ENCODE results near the gene MAFB.

The MAFB gene

GRCh38 chr20:40666336-40666735, 22.7 kb downstream of the MAFB start:
- Histone ChIP-seq H3K4me1 (ENCODE audit: insufficient read depth, low read length) (no peaks in the 10 kb centered on the region), H3K36me3 (ENCODE audit: insufficient read depth, low read length) (no peaks in the 10 kb centered on the region), H3K27ac (ENCODE audit: low read depth, low read length) (no peak overlapping the region), H3K27me3 (ENCODE audit: control insufficient read depth in 1 of 2, insufficient read depth in 2 of 2, low read length in 2 of 2) (no peaks in the 10 kb centered on the region), H3K9ac (ENCODE audit: low read length) (no peak overlapping the region), H3K9me3 (ENCODE audit: low read length) (no peaks in the 10 kb centered on the region), H3K4me3 (ENCODE audit: low read depth in 1 of 2, low read length in 2 of 2) (no peak overlapping the region)

- H3K4me1 ChIP-seq (ENCODE audit: insufficient read depth, low read length): no peaks in the 10 kb centered on the region
- H3K36me3 ChIP-seq (ENCODE audit: insufficient read depth, low read length): no peaks in the 10 kb centered on the region
- no peak overlapping the region for H3K27ac ChIP-seq (ENCODE audit: low read depth, low read length)
- no peaks in the 10 kb centered on the region for H3K9me3 ChIP-seq (ENCODE audit: low read length)
- H3K27me3 ChIP-seq (ENCODE audit: control insufficient read depth in 1 of 2, insufficient read depth in 2 of 2, low read length in 2 of 2): no peaks in the 10 kb centered on the region
- no peak overlapping the region for H3K9ac ChIP-seq (ENCODE audit: low read length)
- no peak overlapping the region for H3K4me3 ChIP-seq (ENCODE audit: low read depth in 1 of 2, low read length in 2 of 2)
Measured at GRCh38 chr20:40664891-40665290, 24.1 kb downstream of the MAFB start.

GRCh38 chr20:40663991-40664880, 24.8 kb downstream of the MAFB start:
- H3K4me3 ChIP-seq (ENCODE audit: low read depth in 1 of 2, low read length in 2 of 2): no peak overlapping the region
- H3K4me1 ChIP-seq (ENCODE audit: insufficient read depth, low read length): no peaks in the 10 kb centered on the region
- no peak overlapping the region for H3K27ac ChIP-seq (ENCODE audit: low read depth, low read length)
- no peaks in the 10 kb centered on the region for H3K9me3 ChIP-seq (ENCODE audit: low read length)
- H3K36me3 ChIP-seq (ENCODE audit: insufficient read depth, low read length): no peaks in the 10 kb centered on the region
- H3K9ac ChIP-seq (ENCODE audit: low read length): no peak overlapping the region
- H3K27me3 ChIP-seq (ENCODE audit: control insufficient read depth in 1 of 2, insufficient read depth in 2 of 2, low read length in 2 of 2): no peaks in the 10 kb centered on the region

- H3K4me1 ChIP-seq (ENCODE audit: insufficient read depth, low read length): no peaks in the 10 kb centered on the region
- no peaks in the 10 kb centered on the region for H3K27me3 ChIP-seq (ENCODE audit: control insufficient read depth in 1 of 2, insufficient read depth in 2 of 2, low read length in 2 of 2)
- H3K36me3 ChIP-seq (ENCODE audit: insufficient read depth, low read length): no peaks in the 10 kb centered on the region
- no peak overlapping the region for H3K4me3 ChIP-seq (ENCODE audit: low read depth in 1 of 2, low read length in 2 of 2)
- H3K27ac ChIP-seq (ENCODE audit: low read depth, low read length): no peak overlapping the region
- no peak overlapping the region for H3K9ac ChIP-seq (ENCODE audit: low read length)
- H3K9me3 ChIP-seq (ENCODE audit: low read length): no peaks in the 10 kb centered on the region
Measured at GRCh38 chr20:40663304-40663790, 25.7 kb downstream of the MAFB start.

- no peaks in the 10 kb centered on the region for H3K4me1 ChIP-seq (ENCODE audit: insufficient read depth, low read length)
- no peak overlapping the region for H3K4me3 ChIP-seq (ENCODE audit: low read depth in 1 of 2, low read length in 2 of 2)
- no peaks in the 10 kb centered on the region for H3K9me3 ChIP-seq (ENCODE audit: low read length)
- H3K9ac ChIP-seq (ENCODE audit: low read length): no peak overlapping the region
- no peaks in the 10 kb centered on the region for H3K27me3 ChIP-seq (ENCODE audit: control insufficient read depth in 1 of 2, insufficient read depth in 2 of 2, low read length in 2 of 2)
- no peak overlapping the region for H3K27ac ChIP-seq (ENCODE audit: low read depth, low read length)
- H3K36me3 ChIP-seq (ENCODE audit: insufficient read depth, low read length): no peaks in the 10 kb centered on the region
Measured at GRCh38 chr20:40659567-40659966, 29.5 kb downstream of the MAFB start.

GRCh38 chr20:40658509-40658908, 30.5 kb downstream of the MAFB start:
- no peaks in the 10 kb centered on the region for H3K4me1 ChIP-seq (ENCODE audit: insufficient read depth, low read length)
- no peaks in the 10 kb centered on the region for H3K9me3 ChIP-seq (ENCODE audit: low read length)
- no peak overlapping the region for H3K4me3 ChIP-seq (ENCODE audit: low read depth in 1 of 2, low read length in 2 of 2)
- H3K27ac ChIP-seq (ENCODE audit: low read depth, low read length): no peak overlapping the region
- H3K36me3 ChIP-seq (ENCODE audit: insufficient read depth, low read length): no peaks in the 10 kb centered on the region
- no peak overlapping the region for H3K9ac ChIP-seq (ENCODE audit: low read length)
- H3K27me3 ChIP-seq (ENCODE audit: control insufficient read depth in 1 of 2, insufficient read depth in 2 of 2, low read length in 2 of 2): no peaks in the 10 kb centered on the region

- Histone ChIP-seq H3K27me3 (ENCODE audit: control insufficient read depth in 1 of 2, insufficient read depth in 2 of 2, low read length in 2 of 2) (no peaks in the 10 kb centered on the region), H3K36me3 (ENCODE audit: insufficient read depth, low read length) (no peaks in the 10 kb centered on the region), H3K9me3 (ENCODE audit: low read length) (no peaks in the 10 kb centered on the region), H3K4me3 (ENCODE audit: low read depth in 1 of 2, low read length in 2 of 2) (no peak overlapping the region), H3K4me1 (ENCODE audit: insufficient read depth, low read length) (no peaks in the 10 kb centered on the region), H3K9ac (ENCODE audit: low read length) (no peak overlapping the region), H3K27ac (ENCODE audit: low read depth, low read length) (no peak overlapping the region)
Measured at GRCh38 chr20:40657526-40657925, 31.5 kb downstream of the MAFB start.

- H3K27me3 ChIP-seq (ENCODE audit: control insufficient read depth in 1 of 2, insufficient read depth in 2 of 2, low read length in 2 of 2): no peaks in the 10 kb centered on the region
- H3K36me3 ChIP-seq (ENCODE audit: insufficient read depth, low read length): no peaks in the 10 kb centered on the region
- H3K27ac ChIP-seq (ENCODE audit: low read depth, low read length): no peak overlapping the region
- no peak overlapping the region for H3K4me3 ChIP-seq (ENCODE audit: low read depth in 1 of 2, low read length in 2 of 2)
- no peak overlapping the region for H3K9ac ChIP-seq (ENCODE audit: low read length)
- no peaks in the 10 kb centered on the region for H3K9me3 ChIP-seq (ENCODE audit: low read length)
- no peaks in the 10 kb centered on the region for H3K4me1 ChIP-seq (ENCODE audit: insufficient read depth, low read length)
Measured at GRCh38 chr20:40655451-40655850, 33.6 kb downstream of the MAFB start.

- Histone ChIP-seq H3K4me3 (ENCODE audit: low read depth in 1 of 2, low read length in 2 of 2) (no peak overlapping the region), H3K36me3 (ENCODE audit: insufficient read depth, low read length) (no peaks in the 10 kb centered on the region), H3K9me3 (ENCODE audit: low read length) (no peaks in the 10 kb centered on the region), H3K27me3 (ENCODE audit: control insufficient read depth in 1 of 2, insufficient read depth in 2 of 2, low read length in 2 of 2) (no peaks in the 10 kb centered on the region), H3K9ac (ENCODE audit: low read length) (no peak overlapping the region), H3K27ac (ENCODE audit: low read depth, low read length) (no peak overlapping the region), H3K4me1 (ENCODE audit: insufficient read depth, low read length) (no peaks in the 10 kb centered on the region)
Measured at GRCh38 chr20:40654876-40655275, 34.2 kb downstream of the MAFB start.

- no peaks in the 10 kb centered on the region for H3K4me1 ChIP-seq (ENCODE audit: insufficient read depth, low read length)
- H3K36me3 ChIP-seq (ENCODE audit: insufficient read depth, low read length): no peaks in the 10 kb centered on the region
- no peaks in the 10 kb centered on the region for H3K27me3 ChIP-seq (ENCODE audit: control insufficient read depth in 1 of 2, insufficient read depth in 2 of 2, low read length in 2 of 2)
- no peak overlapping the region for H3K9ac ChIP-seq (ENCODE audit: low read length)
- no peak overlapping the region for H3K4me3 ChIP-seq (ENCODE audit: low read depth in 1 of 2, low read length in 2 of 2)
- no peak overlapping the region for H3K27ac ChIP-seq (ENCODE audit: low read depth, low read length)
- H3K9me3 ChIP-seq (ENCODE audit: low read length): no peaks in the 10 kb centered on the region
Measured at GRCh38 chr20:40652441-40652987, 36.5 kb downstream of the MAFB start.

GRCh38 chr20:40651151-40651550, 37.9 kb downstream of the MAFB start:
- H3K4me3 ChIP-seq (ENCODE audit: low read depth in 1 of 2, low read length in 2 of 2): no peak overlapping the region
- no peaks in the 10 kb centered on the region for H3K36me3 ChIP-seq (ENCODE audit: insufficient read depth, low read length)
- no peaks in the 10 kb centered on the region for H3K4me1 ChIP-seq (ENCODE audit: insufficient read depth, low read length)
- H3K27ac ChIP-seq (ENCODE audit: low read depth, low read length): no peak overlapping the region
- H3K27me3 ChIP-seq (ENCODE audit: control insufficient read depth in 1 of 2, insufficient read depth in 2 of 2, low read length in 2 of 2): no peaks in the 10 kb centered on the region
- no peaks in the 10 kb centered on the region for H3K9me3 ChIP-seq (ENCODE audit: low read length)
- no peak overlapping the region for H3K9ac ChIP-seq (ENCODE audit: low read length)

- H3K4me3 ChIP-seq (ENCODE audit: low read depth in 1 of 2, low read length in 2 of 2): no peak overlapping the region
- H3K9me3 ChIP-seq (ENCODE audit: low read length): no peaks in the 10 kb centered on the region
- H3K27ac ChIP-seq (ENCODE audit: low read depth, low read length): no peak overlapping the region
- H3K9ac ChIP-seq (ENCODE audit: low read length): no peak overlapping the region
- no peaks in the 10 kb centered on the region for H3K36me3 ChIP-seq (ENCODE audit: insufficient read depth, low read length)
- H3K27me3 ChIP-seq (ENCODE audit: control insufficient read depth in 1 of 2, insufficient read depth in 2 of 2, low read length in 2 of 2): no peaks in the 10 kb centered on the region
- no peaks in the 10 kb centered on the region for H3K4me1 ChIP-seq (ENCODE audit: insufficient read depth, low read length)
Measured at GRCh38 chr20:40650707-40651106, 38.3 kb downstream of the MAFB start.

Measured in muscle layer of colon (tissue), 2 donors.